Mesothelial cell of epicardium (in vitro differentiated cells): ENCODE results near the gene TMEM30A. TPM values are rescaled to one million over a fixed set of nuclear protein-coding genes. Genes with fewer than 3 reads are reported as not detected.
A peak's percentile ranks its signal among the peaks of the same experiment; 100 is the strongest.

Experiments used
- DNase-seq, 2 experiments: peaks; one replicate each; pipeline ENCODE4 v3.0.0; 2021; ENCODE audit warnings: low spot score in 2 of 2; ENCODE audit not compliant: unreplicated experiment in 2 of 2
- H3K27ac Mint-ChIP-seq: 2 replicates; pipeline ENCODE4 v1.8.0; 2021; ENCODE audit warnings: mixed read lengths
- H3K27me3 Mint-ChIP-seq: 2 replicates; pipeline ENCODE4 v1.8.0; 2021; ENCODE audit warnings: low read depth, mixed read lengths
- H3K36me3 Mint-ChIP-seq: 2 replicates; pipeline ENCODE4 v1.8.0; 2021; ENCODE audit warnings: mixed read lengths
- H3K4me1 Mint-ChIP-seq: 2 replicates; pipeline ENCODE4 v1.8.0; 2021; ENCODE audit warnings: mixed read lengths
- H3K4me3 Mint-ChIP-seq: 2 replicates; pipeline ENCODE4 v1.8.0; 2021; ENCODE audit warnings: mild to moderate bottlenecking, moderate library complexity, mixed read lengths
- H3K9me3 Mint-ChIP-seq: 2 replicates; pipeline ENCODE4 v1.8.0; 2021; ENCODE audit warnings: mixed read lengths
- total RNA-seq: library from RNA; stranded (reverse); gene quantifications from 3 replicates; pipeline ENCODE4 v1.2.1, GENCODE V29; 2021
- TF ChIP-seq, protein P1 (sequence below): fragments of 200-600 bp; sonication (generic); IDR thresholded peaks from one replicate; pipeline ENCODE4 v1.5.0; 2021; ENCODE audit warnings: antibody characterized with exemption; ENCODE audit not compliant: unreplicated experiment

TMEM30A gene
- total RNA-seq, 1 donor from 2014 or later, result 87.6 TPM

GRCh38 chr6:75307364-75308004, 22.9 kb upstream of the TMEM30A start:
- H3K4me3 Mint-ChIP-seq, result no peak overlapping the region
- no peak for DNase-seq
- peaks cover 3% of the 10 kb centered on the region for H3K9me3 Mint-ChIP-seq
- H3K4me1 Mint-ChIP-seq, result peaks cover 15% of the 10 kb centered on the region
- H3K27me3 Mint-ChIP-seq, result no peaks in the 10 kb centered on the region
- peaks cover 3% of the 10 kb centered on the region for H3K36me3 Mint-ChIP-seq
- no peak overlapping the region for H3K27ac Mint-ChIP-seq
- TF ChIP-seq, protein P1, sequence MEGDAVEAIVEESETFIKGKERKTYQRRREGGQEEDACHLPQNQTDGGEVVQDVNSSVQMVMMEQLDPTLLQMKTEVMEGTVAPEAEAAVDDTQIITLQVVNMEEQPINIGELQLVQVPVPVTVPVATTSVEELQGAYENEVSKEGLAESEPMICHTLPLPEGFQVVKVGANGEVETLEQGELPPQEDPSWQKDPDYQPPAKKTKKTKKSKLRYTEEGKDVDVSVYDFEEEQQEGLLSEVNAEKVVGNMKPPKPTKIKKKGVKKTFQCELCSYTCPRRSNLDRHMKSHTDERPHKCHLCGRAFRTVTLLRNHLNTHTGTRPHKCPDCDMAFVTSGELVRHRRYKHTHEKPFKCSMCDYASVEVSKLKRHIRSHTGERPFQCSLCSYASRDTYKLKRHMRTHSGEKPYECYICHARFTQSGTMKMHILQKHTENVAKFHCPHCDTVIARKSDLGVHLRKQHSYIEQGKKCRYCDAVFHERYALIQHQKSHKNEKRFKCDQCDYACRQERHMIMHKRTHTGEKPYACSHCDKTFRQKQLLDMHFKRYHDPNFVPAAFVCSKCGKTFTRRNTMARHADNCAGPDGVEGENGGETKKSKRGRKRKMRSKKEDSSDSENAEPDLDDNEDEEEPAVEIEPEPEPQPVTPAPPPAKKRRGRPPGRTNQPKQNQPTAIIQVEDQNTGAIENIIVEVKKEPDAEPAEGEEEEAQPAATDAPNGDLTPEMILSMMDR, result no peak

GRCh38 chr6:75306064-75306463, 21.5 kb upstream of the TMEM30A start:
- TF ChIP-seq, protein P1, result no peak
- H3K9me3 Mint-ChIP-seq, result peaks cover 3% of the 10 kb centered on the region
- H3K4me3 Mint-ChIP-seq, result no peak overlapping the region
- no peak for DNase-seq
- H3K36me3 Mint-ChIP-seq, result peaks cover 3% of the 10 kb centered on the region
- H3K27me3 Mint-ChIP-seq, result no peaks in the 10 kb centered on the region
- H3K27ac Mint-ChIP-seq, result peak overlapping the region; percentile 73
- peaks cover 15% of the 10 kb centered on the region for H3K4me1 Mint-ChIP-seq

DNA sequence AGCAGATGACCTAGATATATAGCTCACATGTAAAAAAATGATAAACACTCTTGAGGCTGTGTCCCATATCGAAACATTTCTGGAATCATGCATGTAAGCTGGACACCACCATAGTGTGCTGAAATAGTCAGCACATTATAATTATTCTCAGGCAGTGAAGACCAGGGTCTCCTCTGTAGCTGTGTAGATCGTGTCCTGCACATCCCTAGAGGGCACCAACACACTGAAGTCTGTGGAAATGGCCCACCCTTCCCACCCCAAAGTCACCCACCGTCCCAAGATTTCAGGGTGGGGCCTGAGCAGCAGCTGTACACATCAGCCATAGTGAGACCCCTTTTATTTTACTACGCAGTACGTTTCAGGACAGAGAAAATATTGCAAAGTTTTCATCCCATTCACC, 21.0 kb upstream of the TMEM30A start:
- no peak overlapping the region for H3K4me3 Mint-ChIP-seq
- DNase-seq, result no peak
- TF ChIP-seq, protein P1, result no peak
- H3K4me1 Mint-ChIP-seq, result peaks cover 17% of the 10 kb centered on the region
- H3K9me3 Mint-ChIP-seq, result peaks cover 3% of the 10 kb centered on the region
- no peaks in the 10 kb centered on the region for H3K27me3 Mint-ChIP-seq
- H3K36me3 Mint-ChIP-seq, result peaks cover 3% of the 10 kb centered on the region
- peak overlapping the region; percentile 73 for H3K27ac Mint-ChIP-seq

GRCh38 chr6:75302280-75302679, 17.7 kb upstream of the TMEM30A start:
- H3K36me3 Mint-ChIP-seq, result peaks cover 3% of the 10 kb centered on the region
- H3K4me1 Mint-ChIP-seq, result peaks cover 28% of the 10 kb centered on the region
- H3K27me3 Mint-ChIP-seq, result no peaks in the 10 kb centered on the region
- DNase-seq, result no peak
- H3K4me3 Mint-ChIP-seq, result no peak overlapping the region
- no peak overlapping the region for H3K27ac Mint-ChIP-seq
- TF ChIP-seq, protein P1, result no peak
- peaks cover 3% of the 10 kb centered on the region for H3K9me3 Mint-ChIP-seq

DNA sequence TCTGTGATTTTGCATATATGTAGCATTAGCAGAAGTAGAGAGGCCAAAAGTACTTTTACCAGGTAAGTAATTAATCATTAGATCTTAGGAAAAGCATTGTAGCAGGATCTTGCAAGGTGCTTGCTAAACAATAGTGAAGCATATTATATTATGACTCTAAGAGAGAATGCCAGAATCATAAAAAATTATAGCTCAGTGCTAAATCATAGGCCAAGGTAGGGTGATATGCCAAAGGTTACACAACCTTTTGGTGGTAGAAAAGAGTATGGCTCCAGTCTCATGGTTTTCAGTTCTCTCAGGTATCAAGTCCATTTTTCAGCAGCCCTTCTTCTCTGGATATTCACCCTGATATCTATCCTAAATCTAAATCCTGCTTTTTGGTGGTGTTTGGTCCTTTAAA, 16.9 kb upstream of the TMEM30A start:
- H3K9me3 Mint-ChIP-seq, result peaks cover 3% of the 10 kb centered on the region
- peaks cover 3% of the 10 kb centered on the region for H3K36me3 Mint-ChIP-seq
- H3K4me1 Mint-ChIP-seq, result peaks cover 27% of the 10 kb centered on the region
- H3K27me3 Mint-ChIP-seq, result no peaks in the 10 kb centered on the region
- H3K4me3 Mint-ChIP-seq, result no peak overlapping the region
- no peak overlapping the region for H3K27ac Mint-ChIP-seq
- TF ChIP-seq, protein P1, result no peak
- DNase-seq, result no peak
